ENCODE data around the gene CLEC6A. TPM values are rescaled to one million over a fixed set of nuclear protein-coding genes. Genes with fewer than 3 reads are reported as not detected.

The CLEC6A gene
- total RNA-seq, 1 experiment from 2014 or later, result not detected

GRCh38 chr12:8517971-8518370, 62.2 kb downstream of the CLEC6A start:
- no TSS peak for BruUV-seq (replicated peaks)

GRCh38 chr12:8519171-8519570, 63.4 kb downstream of the CLEC6A start:
- no peak overlapping the region for H3K4me3 ChIP-seq (ENCODE audit: low read length)
- H4K20me1 ChIP-seq (ENCODE audit: low read length), result no peaks in the 10 kb centered on the region
- ChIA-PET CTCF (no interaction called here), POLR2A (ENCODE audit: unreplicated experiment) (no interaction called here)
- H3K27ac ChIP-seq (ENCODE audit: low read length), result no peak overlapping the region
- BruUV-seq (replicated peaks), result no TSS peak
- no peaks in the 10 kb centered on the region for H3K79me2 ChIP-seq (ENCODE audit: low read length)
- no peak overlapping the region for H2AFZ ChIP-seq (ENCODE audit: low read length)
- peaks cover 31% of the 10 kb centered on the region for H3K27me3 ChIP-seq (ENCODE audit: low read length)
- H3K36me3 ChIP-seq (ENCODE audit: low read depth, low read length), result no peaks in the 10 kb centered on the region
- H3K9ac ChIP-seq (ENCODE audit: low read length), result no peak overlapping the region
- no peak for DNase-seq
- H3K4me1 ChIP-seq (ENCODE audit: insufficient read depth, low read length), result no peaks in the 10 kb centered on the region
- H3K9me3 ChIP-seq (ENCODE audit: low read length), result no peaks in the 10 kb centered on the region
- no peak for ATAC-seq
- TF ChIP-seq CTCF (conservative IDR thresholded peaks at IDR 0.05; ENCODE audit: low read depth, low read length) (no peak), EZH2phosphoT487 (IDR thresholded peaks at IDR 0.05; ENCODE audit: borderline replicate concordance, low read length) (no peak), EZH2 (IDR thresholded peaks at IDR 0.05; ENCODE audit: low read length, unreplicated experiment) (no peak)
- H3K9me2 ChIP-seq (replicated peaks; ENCODE audit: low read length), result no peaks in the 10 kb centered on the region
- intact Hi-C loops (cut with micrococcal nuclease), result no loop called here
- H3F3A ChIP-seq (ENCODE audit: low read length, unreplicated experiment), result no peaks in the 10 kb centered on the region
- no peak overlapping the region for H3K4me2 ChIP-seq (ENCODE audit: low read length)

More at GRCh38 chr12:8517971-8518370, 62.2 kb downstream of the CLEC6A start:
- no peak for ATAC-seq
- H3K9ac ChIP-seq (ENCODE audit: low read length), result no peak overlapping the region
- no peaks in the 10 kb centered on the region for H3F3A ChIP-seq (ENCODE audit: low read length, unreplicated experiment)
- no peaks in the 10 kb centered on the region for H3K9me3 ChIP-seq (ENCODE audit: low read length)
- CTCF ChIA-PET, result no interaction called here
- DNase-seq, result no peak
- POLR2A ChIA-PET (ENCODE audit: unreplicated experiment), result no interaction called here
- intact Hi-C loops (cut with micrococcal nuclease), result no loop called here
- H3K79me2 ChIP-seq (ENCODE audit: low read length), result no peaks in the 10 kb centered on the region
- no peak overlapping the region for H3K4me3 ChIP-seq (ENCODE audit: low read length)
- peaks cover 35% of the 10 kb centered on the region for H3K27me3 ChIP-seq (ENCODE audit: low read length)
- H3K9me2 ChIP-seq (replicated peaks; ENCODE audit: low read length), result no peaks in the 10 kb centered on the region
- no peak overlapping the region for H3K4me2 ChIP-seq (ENCODE audit: low read length)
- no peaks in the 10 kb centered on the region for H3K36me3 ChIP-seq (ENCODE audit: low read depth, low read length)
- H3K27ac ChIP-seq (ENCODE audit: low read length), result no peak overlapping the region
- H4K20me1 ChIP-seq (ENCODE audit: low read length), result no peaks in the 10 kb centered on the region
- TF ChIP-seq EZH2 (IDR thresholded peaks at IDR 0.05; ENCODE audit: low read length, unreplicated experiment), result no peak
- TF ChIP-seq EZH2phosphoT487 (IDR thresholded peaks at IDR 0.05; ENCODE audit: borderline replicate concordance, low read length), result no peak
- no peak for TF ChIP-seq CTCF (conservative IDR thresholded peaks at IDR 0.05; ENCODE audit: low read depth, low read length)
- H2AFZ ChIP-seq (ENCODE audit: low read length), result no peak overlapping the region
- no peaks in the 10 kb centered on the region for H3K4me1 ChIP-seq (ENCODE audit: insufficient read depth, low read length)

GRCh38 chr12:8527250-8528130, 71.7 kb downstream of the CLEC6A start:
- Histone ChIP-seq H3K4me2 (ENCODE audit: low read length) (no peak overlapping the region), H3K9me3 (ENCODE audit: low read length) (no peaks in the 10 kb centered on the region), H3K27ac (ENCODE audit: low read length) (no peak overlapping the region), H3F3A (ENCODE audit: low read length, unreplicated experiment) (no peaks in the 10 kb centered on the region), H3K36me3 (ENCODE audit: low read depth, low read length) (no peaks in the 10 kb centered on the region), H3K4me3 (ENCODE audit: low read length) (no peak overlapping the region), H3K9me2 (replicated peaks; ENCODE audit: low read length) (no peaks in the 10 kb centered on the region), H4K20me1 (ENCODE audit: low read length) (no peaks in the 10 kb centered on the region), H3K79me2 (ENCODE audit: low read length) (no peaks in the 10 kb centered on the region), H2AFZ (ENCODE audit: low read length) (no peak overlapping the region), H3K4me1 (ENCODE audit: insufficient read depth, low read length) (no peaks in the 10 kb centered on the region), H3K9ac (ENCODE audit: low read length) (no peak overlapping the region), H3K27me3 (ENCODE audit: low read length) (peaks cover 25% of the 10 kb centered on the region; the same call in 1 of the 2 replicates)
- ChIA-PET POLR2A (ENCODE audit: unreplicated experiment) (no interaction called here), CTCF (no interaction called here)
- BruUV-seq (replicated peaks), result no TSS peak
- intact Hi-C loops (cut with micrococcal nuclease), result no loop called here
- DNase-seq (no peak), ATAC-seq (no peak)
- no peak for TF ChIP-seq EZH2phosphoT487 (IDR thresholded peaks at IDR 0.05; ENCODE audit: borderline replicate concordance, low read length)
- no peak for TF ChIP-seq CTCF (conservative IDR thresholded peaks at IDR 0.05; ENCODE audit: low read depth, low read length)
- TF ChIP-seq EZH2 (IDR thresholded peaks at IDR 0.05; ENCODE audit: low read length, unreplicated experiment), result no peak

Data from PC-3 (cell line).